GM12801 (cell line): Measurements from ENCODE around the gene TGFBI.

ENCODE experiments used
- TF ChIP-seq, protein P1 (sequence below): IDR thresholded peaks from one replicate; pipeline ENCODE4 v1.5.1; 2011; ENCODE audit warnings: control low read depth; ENCODE audit not compliant: insufficient read length; ENCODE audit errors: extremely low read depth

Gene TGFBI

DNA sequence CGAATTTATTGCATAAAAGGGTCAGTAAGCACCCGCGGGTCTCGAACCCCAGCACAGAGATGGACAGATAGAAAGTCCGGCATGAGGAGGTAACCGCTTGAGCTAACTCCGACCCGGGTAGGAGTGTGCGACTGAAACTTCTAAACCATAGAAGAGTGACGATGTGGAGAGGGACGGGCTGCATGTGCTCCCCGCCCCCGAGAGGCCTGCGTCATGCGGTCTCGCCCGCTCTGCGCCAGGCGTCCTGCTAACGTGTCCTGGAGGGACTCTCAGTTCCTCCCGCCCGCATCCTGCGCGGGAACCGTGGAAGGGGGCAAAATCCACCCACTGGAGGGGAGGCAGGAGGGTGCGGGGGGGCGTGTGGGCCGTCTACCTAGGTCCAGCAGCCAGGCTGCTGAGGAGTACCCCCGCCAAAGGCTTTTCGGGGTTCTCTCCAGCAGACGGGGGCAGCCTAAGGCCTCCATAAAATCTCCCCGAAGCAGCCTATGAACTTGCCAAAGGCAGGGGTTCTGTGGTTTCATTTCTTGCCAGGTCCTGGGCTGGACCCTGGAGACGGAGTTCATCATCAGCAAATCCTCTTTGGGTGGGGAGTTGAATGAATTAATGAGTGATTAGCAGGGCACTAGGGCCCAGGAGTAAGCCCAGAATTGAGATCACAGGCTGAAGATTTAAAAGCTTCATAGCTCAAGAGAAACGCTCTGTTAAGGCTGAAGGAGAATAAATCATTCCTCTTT lies 51.9 kb downstream of the TGFBI start:
- TF ChIP-seq, protein P1, sequence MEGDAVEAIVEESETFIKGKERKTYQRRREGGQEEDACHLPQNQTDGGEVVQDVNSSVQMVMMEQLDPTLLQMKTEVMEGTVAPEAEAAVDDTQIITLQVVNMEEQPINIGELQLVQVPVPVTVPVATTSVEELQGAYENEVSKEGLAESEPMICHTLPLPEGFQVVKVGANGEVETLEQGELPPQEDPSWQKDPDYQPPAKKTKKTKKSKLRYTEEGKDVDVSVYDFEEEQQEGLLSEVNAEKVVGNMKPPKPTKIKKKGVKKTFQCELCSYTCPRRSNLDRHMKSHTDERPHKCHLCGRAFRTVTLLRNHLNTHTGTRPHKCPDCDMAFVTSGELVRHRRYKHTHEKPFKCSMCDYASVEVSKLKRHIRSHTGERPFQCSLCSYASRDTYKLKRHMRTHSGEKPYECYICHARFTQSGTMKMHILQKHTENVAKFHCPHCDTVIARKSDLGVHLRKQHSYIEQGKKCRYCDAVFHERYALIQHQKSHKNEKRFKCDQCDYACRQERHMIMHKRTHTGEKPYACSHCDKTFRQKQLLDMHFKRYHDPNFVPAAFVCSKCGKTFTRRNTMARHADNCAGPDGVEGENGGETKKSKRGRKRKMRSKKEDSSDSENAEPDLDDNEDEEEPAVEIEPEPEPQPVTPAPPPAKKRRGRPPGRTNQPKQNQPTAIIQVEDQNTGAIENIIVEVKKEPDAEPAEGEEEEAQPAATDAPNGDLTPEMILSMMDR = no peak

DNA sequence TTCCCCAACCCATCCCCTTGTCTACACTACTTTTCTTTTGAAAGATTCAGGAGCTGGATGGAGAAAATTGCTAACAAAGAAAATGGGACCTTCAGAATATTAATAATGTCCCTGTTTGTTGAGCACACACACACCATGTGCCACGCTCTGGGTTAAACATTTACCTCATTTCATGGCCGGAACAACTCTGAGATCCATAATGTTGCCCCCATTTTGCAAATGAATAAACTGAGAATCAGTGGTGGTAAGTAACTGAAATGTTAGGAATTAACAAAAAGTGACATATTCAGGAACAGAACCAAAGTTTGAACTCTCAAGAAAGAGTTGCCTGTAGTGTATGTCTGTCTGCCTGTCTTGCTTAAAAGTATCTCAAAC lies 52.4 kb downstream of the TGFBI start:
- TF ChIP-seq, protein P1 = no peak

DNA sequence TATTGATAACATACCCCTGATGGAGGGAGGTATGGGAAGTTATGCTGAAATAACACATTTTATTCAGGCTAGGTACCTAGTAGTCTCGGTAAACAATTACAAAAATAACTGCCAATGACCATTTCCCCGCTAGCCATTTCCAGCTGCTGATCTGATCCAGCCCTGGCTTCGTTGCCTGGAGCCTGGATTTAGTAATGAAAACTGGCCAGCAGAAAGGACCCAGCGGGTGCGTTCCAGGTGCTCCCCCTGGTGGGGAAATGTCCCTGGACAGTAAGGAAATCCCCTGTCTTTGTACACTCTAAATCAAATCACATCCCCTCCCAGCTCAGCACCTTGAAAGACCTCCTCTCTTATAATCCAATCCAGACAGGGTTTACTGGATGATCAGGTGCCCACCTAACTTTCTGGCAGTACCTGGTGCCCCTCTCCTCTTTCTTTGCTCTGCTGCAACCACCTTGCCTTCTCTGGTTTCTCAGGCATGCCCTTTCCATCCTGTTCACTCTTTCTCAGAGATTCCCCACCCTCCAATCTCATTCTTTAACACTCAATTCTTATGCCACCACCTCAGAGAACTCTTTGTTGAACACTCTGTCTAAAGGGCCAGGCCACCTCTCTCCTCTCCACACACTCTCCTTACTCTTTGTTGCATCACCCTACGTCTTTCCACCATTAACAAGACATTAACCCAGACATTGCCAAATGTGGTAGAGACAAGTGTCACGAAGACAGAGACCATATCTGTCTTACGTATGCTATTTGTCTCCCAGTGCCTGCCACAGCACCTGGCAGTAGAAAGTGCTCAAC lies 53.8 kb downstream of the TGFBI start:
- TF ChIP-seq, protein P1 = no peak

DNA sequence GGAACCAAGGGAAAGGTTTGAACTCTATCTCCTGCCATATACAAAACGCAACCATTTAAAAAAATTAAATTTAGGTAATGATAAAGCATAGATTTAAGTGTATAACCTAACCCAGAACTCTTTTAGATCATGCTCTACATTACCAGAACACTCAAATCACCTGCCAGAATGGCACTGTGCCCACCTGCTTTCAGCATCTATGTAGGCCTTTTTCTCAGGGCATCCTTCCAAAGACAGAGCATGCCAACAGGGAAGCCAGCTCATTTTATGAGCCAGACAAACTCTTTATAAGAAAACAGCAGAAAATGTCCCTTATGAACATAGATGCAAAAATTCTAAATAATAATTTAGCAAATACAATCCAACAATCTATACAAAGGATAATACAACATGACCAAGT lies 55.9 kb downstream of the TGFBI start:
- TF ChIP-seq, protein P1 = no peak

DNA sequence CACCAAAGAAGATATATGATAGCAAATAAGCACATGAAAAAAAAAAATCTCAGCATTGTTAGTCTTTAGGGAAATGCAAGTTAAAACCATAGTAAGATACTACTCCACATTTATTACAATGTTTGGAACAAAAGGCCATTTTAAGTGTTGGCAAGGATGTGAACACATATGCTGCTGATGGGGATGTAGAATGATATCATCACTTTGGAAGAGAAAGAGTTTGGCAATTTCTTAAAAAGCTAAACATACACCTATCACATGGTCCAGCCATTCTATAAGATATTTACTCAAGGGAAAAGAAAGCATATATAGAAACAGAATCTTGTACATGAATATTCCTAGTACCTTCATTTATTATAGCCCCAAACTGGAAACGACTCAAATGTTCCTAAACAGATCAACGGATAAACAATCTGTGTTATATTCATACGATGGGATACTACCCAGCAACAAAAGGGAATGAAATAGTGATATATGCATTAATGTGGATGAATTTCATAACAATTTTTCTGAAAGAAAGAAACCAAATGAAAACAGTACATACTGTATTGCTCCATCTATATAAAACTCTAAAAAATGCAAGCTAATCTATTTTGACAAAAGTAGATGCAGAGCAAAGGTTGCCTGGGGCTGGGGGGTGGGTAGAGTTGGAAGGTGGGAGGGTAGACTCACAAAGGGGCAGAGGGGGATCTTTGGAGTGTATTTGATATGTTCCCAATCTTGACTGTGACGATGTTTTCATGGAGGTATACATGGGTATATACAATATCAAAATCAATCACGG lies 58.2 kb downstream of the TGFBI start:
- TF ChIP-seq, protein P1 = no peak

DNA sequence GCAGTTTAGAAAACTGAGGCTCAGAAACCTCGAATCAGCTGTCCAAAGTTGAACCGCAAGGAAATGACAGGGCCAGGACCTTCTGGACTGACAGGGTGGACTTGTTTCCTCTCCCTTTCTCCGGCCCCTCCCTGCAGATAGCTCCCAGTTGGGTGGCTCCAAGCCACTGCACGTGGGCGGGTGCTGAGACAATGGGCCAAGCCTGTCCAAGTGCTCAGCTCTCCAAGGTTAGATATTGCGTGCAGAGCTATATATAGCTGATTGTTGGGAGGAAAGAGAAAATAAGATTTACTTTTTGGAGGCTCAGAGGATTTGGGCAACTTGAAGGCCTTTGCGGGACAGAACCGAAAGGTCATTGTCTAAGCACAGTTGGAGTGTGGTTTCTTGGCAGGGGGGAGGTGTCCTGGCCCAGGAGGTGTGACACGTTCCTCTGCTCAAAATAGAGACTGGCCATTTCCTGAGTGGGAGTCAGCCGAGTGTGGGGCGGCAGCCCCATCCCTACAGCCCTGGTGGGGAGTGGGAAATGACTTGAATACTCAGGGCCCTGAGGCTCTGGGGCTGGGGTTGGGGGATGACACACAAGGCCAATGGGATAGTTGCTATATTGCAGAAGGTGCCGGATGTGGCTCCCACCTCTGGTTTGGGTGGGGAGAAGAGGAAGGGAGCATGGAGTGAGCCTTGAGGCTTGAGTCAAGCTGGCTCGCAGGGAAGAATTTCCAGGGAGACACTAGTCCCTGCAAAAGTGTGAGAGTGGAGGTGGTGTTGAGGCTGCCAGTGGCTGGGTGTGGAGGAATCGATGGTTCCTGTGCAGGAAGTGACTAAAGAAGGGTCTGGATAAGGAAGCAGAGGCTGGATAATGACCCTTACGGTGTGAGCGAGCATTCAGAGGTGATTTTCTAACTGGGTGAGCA lies 59.4 kb downstream of the TGFBI start:
- TF ChIP-seq, protein P1 = no peak

DNA sequence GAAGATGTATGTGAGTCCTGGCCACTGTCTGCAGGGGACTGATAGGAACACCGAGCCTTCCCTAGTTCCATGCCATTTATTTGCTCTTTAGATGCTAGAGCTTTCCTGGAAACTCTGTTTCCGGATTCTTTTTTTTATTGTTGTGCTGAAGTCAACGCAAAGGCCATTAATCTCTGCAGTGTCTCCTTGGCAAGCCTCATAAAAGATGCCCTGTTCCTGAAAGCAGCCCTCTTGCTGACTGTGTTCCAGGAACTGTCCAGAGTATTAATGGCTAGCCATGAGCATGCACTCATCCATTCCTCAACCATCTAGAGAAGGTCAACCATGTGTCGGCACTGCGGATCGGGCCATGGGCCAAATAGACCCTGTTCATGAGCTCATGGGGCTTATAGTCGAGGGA lies 61.0 kb downstream of the TGFBI start:
- TF ChIP-seq, protein P1 = no peak
